Loucy (cell line): ENCODE data around the gene NBEAL2.
A peak's percentile ranks its signal among the peaks of the same experiment; 100 is the strongest.

Source experiments
- H2AFZ ChIP-seq: fragments of 200-600 bp; sonication (generic); 2 replicates; pipeline ENCODE4 v1.6.0; 2016; ENCODE audit warnings: antibody characterized with exemption, mild to moderate bottlenecking, low read length, moderate library complexity
- H3F3A ChIP-seq: fragments of 200-600 bp; 2 replicates; pipeline ENCODE4 v1.6.0; 2016; ENCODE audit warnings: antibody characterized with exemption, low read depth, mild to moderate bottlenecking
- H3K27me3 ChIP-seq: fragments of 200-600 bp; sonication (generic); 2 replicates; pipeline ENCODE4 v1.6.1; 2014; ENCODE audit warnings: low read length, mild to moderate bottlenecking; ENCODE audit not compliant: insufficient read depth, poor library complexity, severe bottlenecking
- H3K36me3 ChIP-seq: fragments of 200-600 bp; sonication (generic); 2 replicates; pipeline ENCODE4 v1.6.1; 2016; ENCODE audit warnings: low read length; ENCODE audit not compliant: insufficient read depth
- H3K4me1 ChIP-seq: fragments of 200-600 bp; sonication (generic); 2 replicates; pipeline ENCODE4 v1.5.1; 2014; ENCODE audit warnings: low read length, mild to moderate bottlenecking; ENCODE audit not compliant: insufficient read depth, poor library complexity, severe bottlenecking
- H3K4me2 ChIP-seq: fragments of 200-600 bp; sonication (generic); 2 replicates; pipeline ENCODE4 v1.6.0; 2014; ENCODE audit warnings: antibody characterized with exemption, low read length, low read depth, mild to moderate bottlenecking; ENCODE audit not compliant: poor library complexity, severe bottlenecking
- H3K4me3 ChIP-seq: fragments of 200-600 bp; sonication (generic); 2 replicates; pipeline ENCODE4 v1.5.1; 2014; ENCODE audit warnings: low read length, mild to moderate bottlenecking, mixed read lengths; ENCODE audit not compliant: poor library complexity, severe bottlenecking
- H3K79me2 ChIP-seq: fragments of 200-600 bp; sonication (generic); 2 replicates; pipeline ENCODE4 v1.6.1; 2014; ENCODE audit warnings: low read length; ENCODE audit not compliant: insufficient read depth
- H3K9ac ChIP-seq: fragments of 200-600 bp; sonication (generic); 2 replicates; pipeline ENCODE4 v1.6.0; 2014; ENCODE audit warnings: mild to moderate bottlenecking, low read depth, low read length, moderate library complexity; ENCODE audit not compliant: poor library complexity, severe bottlenecking
- H3K9me2 ChIP-seq: fragments of 200-600 bp; sonication (generic); replicated peaks from 2 replicates; pipeline ENCODE4 v1.6.1; 2016; ENCODE audit warnings: low read depth, low read length, mixed read lengths
- H3K9me3 ChIP-seq: fragments of 200-600 bp; sonication (generic); 2 replicates; pipeline ENCODE4 v1.6.1; 2014; ENCODE audit warnings: mild to moderate bottlenecking, antibody characterized with exemption, low read length, low read depth; ENCODE audit not compliant: insufficient read depth
- H4K20me1 ChIP-seq: fragments of 200-600 bp; sonication (generic); 2 replicates; pipeline ENCODE4 v1.6.0; 2014; ENCODE audit warnings: antibody characterized with exemption, low read length, mild to moderate bottlenecking; ENCODE audit not compliant: insufficient read depth, poor library complexity, severe bottlenecking
- EZH2phosphoT487 ChIP-seq: fragments of 200-600 bp; IDR thresholded peaks from 2 replicates; pipeline ENCODE4 v1.6.1; 2018; ENCODE audit warnings: antibody characterized with exemption, mild to moderate bottlenecking, moderate library complexity, borderline replicate concordance
- TF ChIP-seq, protein P1 (sequence below): fragments of 200-600 bp; sonication (generic); conservative IDR thresholded peaks from 2 replicates; pipeline ENCODE4 v1.5.1; 2014; ENCODE audit warnings: mild to moderate bottlenecking, antibody characterized with exemption, low read length

The NBEAL2 gene

DNA sequence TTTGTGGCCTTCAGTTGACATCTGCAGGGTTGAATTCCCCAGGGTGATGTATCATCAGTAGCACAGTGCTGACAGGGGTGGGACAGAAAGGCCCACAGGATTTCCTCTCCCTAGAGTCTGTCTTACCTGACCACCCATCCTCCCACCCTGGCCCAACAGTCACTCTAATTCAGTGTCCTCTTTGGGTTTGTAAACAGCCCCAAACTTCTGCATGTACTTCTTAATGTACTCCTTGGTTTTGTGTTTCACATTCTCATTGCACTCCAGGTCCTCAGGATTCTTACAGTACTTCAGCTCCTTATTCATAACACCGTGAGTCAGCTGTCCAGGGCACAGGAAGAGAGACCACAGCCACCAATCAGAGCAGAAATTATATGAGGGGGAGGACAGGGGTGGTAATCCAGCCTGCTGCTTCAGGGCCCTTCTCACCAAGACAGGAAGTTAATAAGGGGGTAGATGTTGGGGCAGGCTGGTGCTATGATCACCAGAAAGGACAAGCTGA is 37.5 kb downstream of the NBEAL2 start:
- H3K9ac ChIP-seq, result peak overlapping the region; percentile 83
- H3K4me2 ChIP-seq, result peak overlapping the region; percentile 92

DNA sequence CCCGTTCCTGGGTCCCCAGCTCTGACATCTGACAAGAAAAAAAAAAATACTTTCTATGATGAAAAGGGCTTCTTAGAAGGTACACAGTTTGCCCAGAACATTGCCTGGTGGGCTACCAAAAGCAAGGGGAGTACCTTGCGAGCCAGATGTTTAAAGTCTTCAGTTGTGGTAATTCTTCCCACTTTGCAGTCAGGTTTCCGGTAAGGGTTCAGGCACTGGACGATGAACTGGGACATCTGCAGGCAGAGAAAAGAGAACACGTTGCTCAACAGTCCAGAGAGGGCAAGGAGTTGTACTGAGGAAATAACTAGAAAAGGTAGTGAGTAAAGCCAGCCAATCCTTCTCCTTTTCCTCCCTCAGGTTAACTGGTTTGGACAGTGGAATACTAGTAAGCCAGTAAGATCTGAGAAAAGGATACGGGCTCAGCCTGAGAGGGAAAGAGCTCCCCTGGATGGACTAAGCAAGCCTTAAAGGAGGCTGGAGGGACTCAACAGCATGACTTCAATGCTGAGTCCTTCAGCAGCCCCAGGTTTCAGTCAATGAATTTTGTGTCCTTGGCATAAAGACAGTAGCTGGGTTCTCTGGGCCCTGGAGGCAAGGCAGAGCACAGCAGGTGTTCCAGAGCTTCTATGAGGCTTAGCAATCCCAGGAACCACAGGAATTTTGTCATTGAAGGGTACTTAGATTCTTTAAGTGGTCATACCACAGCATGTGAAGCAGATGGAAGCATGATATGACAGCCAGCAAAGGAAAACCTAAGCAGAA is 38.2 kb downstream of the NBEAL2 start:
- peaks cover 35% of the 10 kb centered on the region for H3K36me3 ChIP-seq
- no peaks in the 10 kb centered on the region for H3K9me2 ChIP-seq
- TF ChIP-seq, protein P1, sequence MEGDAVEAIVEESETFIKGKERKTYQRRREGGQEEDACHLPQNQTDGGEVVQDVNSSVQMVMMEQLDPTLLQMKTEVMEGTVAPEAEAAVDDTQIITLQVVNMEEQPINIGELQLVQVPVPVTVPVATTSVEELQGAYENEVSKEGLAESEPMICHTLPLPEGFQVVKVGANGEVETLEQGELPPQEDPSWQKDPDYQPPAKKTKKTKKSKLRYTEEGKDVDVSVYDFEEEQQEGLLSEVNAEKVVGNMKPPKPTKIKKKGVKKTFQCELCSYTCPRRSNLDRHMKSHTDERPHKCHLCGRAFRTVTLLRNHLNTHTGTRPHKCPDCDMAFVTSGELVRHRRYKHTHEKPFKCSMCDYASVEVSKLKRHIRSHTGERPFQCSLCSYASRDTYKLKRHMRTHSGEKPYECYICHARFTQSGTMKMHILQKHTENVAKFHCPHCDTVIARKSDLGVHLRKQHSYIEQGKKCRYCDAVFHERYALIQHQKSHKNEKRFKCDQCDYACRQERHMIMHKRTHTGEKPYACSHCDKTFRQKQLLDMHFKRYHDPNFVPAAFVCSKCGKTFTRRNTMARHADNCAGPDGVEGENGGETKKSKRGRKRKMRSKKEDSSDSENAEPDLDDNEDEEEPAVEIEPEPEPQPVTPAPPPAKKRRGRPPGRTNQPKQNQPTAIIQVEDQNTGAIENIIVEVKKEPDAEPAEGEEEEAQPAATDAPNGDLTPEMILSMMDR, result no peak
- no peak for TF ChIP-seq EZH2phosphoT487
- H3K79me2 ChIP-seq, result peaks cover 45% of the 10 kb centered on the region
- peak overlapping the region; percentile 92 for H3K4me2 ChIP-seq
- peaks cover 95% of the 10 kb centered on the region for H3K4me1 ChIP-seq
- no peaks in the 10 kb centered on the region for H3K9me3 ChIP-seq
- H4K20me1 ChIP-seq, result no peaks in the 10 kb centered on the region
- H3K4me3 ChIP-seq, result peak overlapping the region; percentile 72
- H3K27me3 ChIP-seq, result no peaks in the 10 kb centered on the region
- peaks cover 40% of the 10 kb centered on the region for H3F3A ChIP-seq
- peak overlapping the region; percentile 83 for H3K9ac ChIP-seq
- no peak overlapping the region for H2AFZ ChIP-seq

More for the DNA sequence above, 37.5 kb downstream of the NBEAL2 start:
- peaks cover 35% of the 10 kb centered on the region for H3K36me3 ChIP-seq
- no peaks in the 10 kb centered on the region for H3K9me2 ChIP-seq
- peak overlapping the region; percentile 72 for H3K4me3 ChIP-seq
- H2AFZ ChIP-seq, result no peak overlapping the region
- peaks cover 88% of the 10 kb centered on the region for H3K4me1 ChIP-seq
- no peak for TF ChIP-seq EZH2phosphoT487
- TF ChIP-seq, protein P1, result no peak
- peaks cover 38% of the 10 kb centered on the region for H3K79me2 ChIP-seq
- no peaks in the 10 kb centered on the region for H3K27me3 ChIP-seq
- H3K9me3 ChIP-seq, result no peaks in the 10 kb centered on the region
- H3F3A ChIP-seq, result peaks cover 40% of the 10 kb centered on the region
- H4K20me1 ChIP-seq, result no peaks in the 10 kb centered on the region

DNA sequence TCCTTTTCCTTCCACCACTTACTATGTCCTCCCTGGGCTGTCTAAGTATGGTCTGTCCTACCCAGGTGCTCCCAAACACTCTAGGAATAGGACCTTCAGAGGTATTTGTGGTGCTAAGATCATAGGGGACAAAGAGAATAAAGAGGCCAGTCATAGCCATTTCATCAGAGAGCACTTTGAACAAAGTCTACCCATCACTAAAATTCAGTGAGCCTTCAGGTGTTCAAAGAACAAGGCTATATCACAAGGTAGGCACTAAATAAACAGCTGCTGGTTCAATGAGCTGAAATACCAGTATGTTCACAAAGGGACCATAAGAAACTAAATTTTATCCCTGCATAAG is 38.8 kb downstream of the NBEAL2 start:
- H3K4me1 ChIP-seq, result peaks cover 93% of the 10 kb centered on the region

More for the DNA sequence above, 38.8 kb downstream of the NBEAL2 start:
- peak overlapping the region; percentile 72 for H3K4me3 ChIP-seq
- H3F3A ChIP-seq, result peaks cover 40% of the 10 kb centered on the region
- TF ChIP-seq EZH2phosphoT487, result no peak
- TF ChIP-seq, protein P1, result no peak
- H3K9ac ChIP-seq, result peak overlapping the region; percentile 83
- no peaks in the 10 kb centered on the region for H3K27me3 ChIP-seq
- peaks cover 34% of the 10 kb centered on the region for H3K36me3 ChIP-seq
- no peak overlapping the region for H2AFZ ChIP-seq
- peaks cover 51% of the 10 kb centered on the region for H3K79me2 ChIP-seq
- H3K4me2 ChIP-seq, result peak overlapping the region; percentile 92
- no peaks in the 10 kb centered on the region for H4K20me1 ChIP-seq
- no peaks in the 10 kb centered on the region for H3K9me3 ChIP-seq
- no peaks in the 10 kb centered on the region for H3K9me2 ChIP-seq
